Neural cell (in vitro differentiated cells): ENCODE data around the gene MAMLD1.

Experiments used
- EP300 ChIP-seq: fragments of 450-650 bp; conservative IDR thresholded peaks from 2 replicates; pipeline ENCODE4 v1.6.1; 2014; ENCODE audit warnings: antibody characterized with exemption, mild to moderate bottlenecking, moderate library complexity; ENCODE audit not compliant: poor library complexity, severe bottlenecking
- EZH2 ChIP-seq: fragments of 200-600, 300-800 bp; shearing (Covaris generic), sonication (generic); IDR thresholded peaks from 2 replicates; pipeline ENCODE4 v1.6.1; 2014; ENCODE audit warnings: antibody characterized with exemption, low read length, borderline replicate concordance, mild to moderate bottlenecking; ENCODE audit not compliant: insufficient read depth, poor library complexity, severe bottlenecking
- POLR2AphosphoS5 ChIP-seq: IDR thresholded peaks from 2 replicates; pipeline ENCODE4 v1.6.1; 2012
- TAF1 ChIP-seq: IDR thresholded peaks from 2 replicates; pipeline ENCODE4 v1.6.1; 2012; ENCODE audit warnings: low read depth
- TF ChIP-seq, protein P1 (sequence below): fragments of 450-650 bp; IDR thresholded peaks from 2 replicates; pipeline ENCODE4 v1.5.1; 2014; ENCODE audit warnings: antibody characterized with exemption, mild to moderate bottlenecking, moderate library complexity; ENCODE audit not compliant: poor library complexity, severe bottlenecking
- TF ChIP-seq, protein P2 (sequence below): IDR thresholded peaks from 2 replicates; pipeline ENCODE4 v1.6.1; 2012; ENCODE audit warnings: borderline replicate concordance

DNA sequence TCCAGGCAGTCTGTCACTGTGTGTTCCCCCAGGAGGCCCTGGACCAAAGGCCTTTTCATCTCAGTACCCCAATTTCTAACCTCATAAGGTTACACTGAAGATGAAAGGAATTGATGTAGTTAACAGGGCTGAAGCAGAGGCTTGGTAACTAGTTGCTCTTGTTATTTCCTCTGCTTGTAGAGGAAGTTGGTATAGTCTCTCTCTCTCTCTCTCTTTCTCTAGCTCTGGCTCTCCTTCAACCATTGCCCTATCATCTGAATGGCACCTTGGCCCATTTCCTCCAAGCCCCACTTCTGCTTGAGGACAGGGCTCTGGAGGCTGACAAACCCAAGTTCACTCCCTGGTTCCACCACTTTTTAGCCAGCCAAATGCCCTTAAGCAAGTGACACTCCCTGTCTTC, 96.1 kb downstream of the MAMLD1 start:
- TF ChIP-seq, protein P1, sequence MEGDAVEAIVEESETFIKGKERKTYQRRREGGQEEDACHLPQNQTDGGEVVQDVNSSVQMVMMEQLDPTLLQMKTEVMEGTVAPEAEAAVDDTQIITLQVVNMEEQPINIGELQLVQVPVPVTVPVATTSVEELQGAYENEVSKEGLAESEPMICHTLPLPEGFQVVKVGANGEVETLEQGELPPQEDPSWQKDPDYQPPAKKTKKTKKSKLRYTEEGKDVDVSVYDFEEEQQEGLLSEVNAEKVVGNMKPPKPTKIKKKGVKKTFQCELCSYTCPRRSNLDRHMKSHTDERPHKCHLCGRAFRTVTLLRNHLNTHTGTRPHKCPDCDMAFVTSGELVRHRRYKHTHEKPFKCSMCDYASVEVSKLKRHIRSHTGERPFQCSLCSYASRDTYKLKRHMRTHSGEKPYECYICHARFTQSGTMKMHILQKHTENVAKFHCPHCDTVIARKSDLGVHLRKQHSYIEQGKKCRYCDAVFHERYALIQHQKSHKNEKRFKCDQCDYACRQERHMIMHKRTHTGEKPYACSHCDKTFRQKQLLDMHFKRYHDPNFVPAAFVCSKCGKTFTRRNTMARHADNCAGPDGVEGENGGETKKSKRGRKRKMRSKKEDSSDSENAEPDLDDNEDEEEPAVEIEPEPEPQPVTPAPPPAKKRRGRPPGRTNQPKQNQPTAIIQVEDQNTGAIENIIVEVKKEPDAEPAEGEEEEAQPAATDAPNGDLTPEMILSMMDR = no peak
- TF ChIP-seq EP300 = no peak
- no peak for TF ChIP-seq TAF1
- TF ChIP-seq, protein P2, sequence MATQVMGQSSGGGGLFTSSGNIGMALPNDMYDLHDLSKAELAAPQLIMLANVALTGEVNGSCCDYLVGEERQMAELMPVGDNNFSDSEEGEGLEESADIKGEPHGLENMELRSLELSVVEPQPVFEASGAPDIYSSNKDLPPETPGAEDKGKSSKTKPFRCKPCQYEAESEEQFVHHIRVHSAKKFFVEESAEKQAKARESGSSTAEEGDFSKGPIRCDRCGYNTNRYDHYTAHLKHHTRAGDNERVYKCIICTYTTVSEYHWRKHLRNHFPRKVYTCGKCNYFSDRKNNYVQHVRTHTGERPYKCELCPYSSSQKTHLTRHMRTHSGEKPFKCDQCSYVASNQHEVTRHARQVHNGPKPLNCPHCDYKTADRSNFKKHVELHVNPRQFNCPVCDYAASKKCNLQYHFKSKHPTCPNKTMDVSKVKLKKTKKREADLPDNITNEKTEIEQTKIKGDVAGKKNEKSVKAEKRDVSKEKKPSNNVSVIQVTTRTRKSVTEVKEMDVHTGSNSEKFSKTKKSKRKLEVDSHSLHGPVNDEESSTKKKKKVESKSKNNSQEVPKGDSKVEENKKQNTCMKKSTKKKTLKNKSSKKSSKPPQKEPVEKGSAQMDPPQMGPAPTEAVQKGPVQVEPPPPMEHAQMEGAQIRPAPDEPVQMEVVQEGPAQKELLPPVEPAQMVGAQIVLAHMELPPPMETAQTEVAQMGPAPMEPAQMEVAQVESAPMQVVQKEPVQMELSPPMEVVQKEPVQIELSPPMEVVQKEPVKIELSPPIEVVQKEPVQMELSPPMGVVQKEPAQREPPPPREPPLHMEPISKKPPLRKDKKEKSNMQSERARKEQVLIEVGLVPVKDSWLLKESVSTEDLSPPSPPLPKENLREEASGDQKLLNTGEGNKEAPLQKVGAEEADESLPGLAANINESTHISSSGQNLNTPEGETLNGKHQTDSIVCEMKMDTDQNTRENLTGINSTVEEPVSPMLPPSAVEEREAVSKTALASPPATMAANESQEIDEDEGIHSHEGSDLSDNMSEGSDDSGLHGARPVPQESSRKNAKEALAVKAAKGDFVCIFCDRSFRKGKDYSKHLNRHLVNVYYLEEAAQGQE = no peak
- no peak for TF ChIP-seq EZH2
- no peak for TF ChIP-seq POLR2AphosphoS5
